WI38 (cell line): ENCODE data around the gene TMEM147.

Source experiments
- H3K4me3 ChIP-seq: 2 replicates; pipeline ENCODE4 v1.5.1; 2011; ENCODE audit warnings: low read depth, mild to moderate bottlenecking, control low read depth, low read length
- TF ChIP-seq, protein P1 (sequence below): IDR thresholded peaks from 2 replicates; pipeline ENCODE4 v1.5.1; 2012; ENCODE audit warnings: low read depth, mild to moderate bottlenecking, control low read depth, low read length

Gene TMEM147

DNA sequence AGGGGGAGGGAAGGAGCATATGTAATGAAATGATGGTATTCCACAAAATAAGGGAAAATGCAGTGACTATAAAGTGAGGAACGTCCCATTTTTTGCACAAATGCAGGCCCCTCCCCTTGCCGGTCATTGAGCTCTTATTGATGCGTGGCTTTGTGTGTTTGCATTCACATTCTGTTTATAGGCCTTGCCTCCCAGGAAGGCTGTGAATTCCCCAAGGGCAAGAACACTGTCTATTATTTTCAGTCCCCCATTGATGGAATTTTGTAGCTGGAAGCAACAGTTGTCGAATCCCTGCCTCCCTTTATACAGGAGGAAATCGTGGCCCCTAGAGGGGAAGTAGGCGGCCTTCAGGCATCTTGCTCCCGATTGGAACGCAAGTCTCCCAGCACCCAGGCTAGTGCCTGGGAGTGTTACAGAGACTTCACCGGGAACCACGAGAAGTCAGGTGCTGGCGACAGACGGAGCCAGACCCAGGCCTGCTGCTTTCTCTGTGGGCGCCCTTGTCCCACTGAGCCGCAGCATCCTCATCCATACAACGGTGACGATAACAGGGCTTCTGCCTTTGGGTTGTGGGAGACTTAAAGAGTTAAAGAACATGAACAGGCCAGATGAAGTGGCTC lies 24.2 kb upstream of the TMEM147 start:
- TF ChIP-seq, protein P1, sequence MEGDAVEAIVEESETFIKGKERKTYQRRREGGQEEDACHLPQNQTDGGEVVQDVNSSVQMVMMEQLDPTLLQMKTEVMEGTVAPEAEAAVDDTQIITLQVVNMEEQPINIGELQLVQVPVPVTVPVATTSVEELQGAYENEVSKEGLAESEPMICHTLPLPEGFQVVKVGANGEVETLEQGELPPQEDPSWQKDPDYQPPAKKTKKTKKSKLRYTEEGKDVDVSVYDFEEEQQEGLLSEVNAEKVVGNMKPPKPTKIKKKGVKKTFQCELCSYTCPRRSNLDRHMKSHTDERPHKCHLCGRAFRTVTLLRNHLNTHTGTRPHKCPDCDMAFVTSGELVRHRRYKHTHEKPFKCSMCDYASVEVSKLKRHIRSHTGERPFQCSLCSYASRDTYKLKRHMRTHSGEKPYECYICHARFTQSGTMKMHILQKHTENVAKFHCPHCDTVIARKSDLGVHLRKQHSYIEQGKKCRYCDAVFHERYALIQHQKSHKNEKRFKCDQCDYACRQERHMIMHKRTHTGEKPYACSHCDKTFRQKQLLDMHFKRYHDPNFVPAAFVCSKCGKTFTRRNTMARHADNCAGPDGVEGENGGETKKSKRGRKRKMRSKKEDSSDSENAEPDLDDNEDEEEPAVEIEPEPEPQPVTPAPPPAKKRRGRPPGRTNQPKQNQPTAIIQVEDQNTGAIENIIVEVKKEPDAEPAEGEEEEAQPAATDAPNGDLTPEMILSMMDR, result no peak

DNA sequence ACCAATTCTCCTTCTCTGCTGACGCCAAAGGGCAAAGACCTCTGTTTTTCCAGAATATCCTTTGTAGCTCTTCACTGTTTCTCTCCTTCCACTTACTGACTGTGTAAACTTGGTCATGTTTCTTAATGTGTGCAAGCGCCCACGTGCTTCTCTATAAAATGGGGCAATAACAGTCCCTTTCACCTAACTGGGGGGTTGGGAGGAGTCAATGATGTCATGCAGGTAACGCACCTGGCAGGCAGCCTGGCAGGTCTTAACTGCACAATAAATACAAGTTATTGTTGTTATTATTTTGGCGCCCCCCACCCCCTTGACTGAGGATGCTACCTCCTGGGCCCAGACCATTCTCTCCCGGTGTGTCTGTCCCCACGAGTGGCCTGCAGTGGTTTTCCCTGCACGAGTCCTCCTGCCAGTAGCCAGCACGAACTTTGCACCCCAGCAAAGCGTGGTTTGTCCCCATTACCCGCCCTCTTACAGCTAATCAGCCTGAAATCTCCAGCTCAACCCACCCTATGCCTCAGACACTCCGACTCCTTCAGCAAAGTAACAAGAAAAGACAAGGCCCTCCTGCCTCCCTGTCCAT lies 22.6 kb upstream of the TMEM147 start:
- H3K4me3 ChIP-seq, result no peak overlapping the region
- TF ChIP-seq, protein P1, result no peak

More for the DNA sequence above, 24.2 kb upstream of the TMEM147 start:
- H3K4me3 ChIP-seq, result no peak overlapping the region

DNA sequence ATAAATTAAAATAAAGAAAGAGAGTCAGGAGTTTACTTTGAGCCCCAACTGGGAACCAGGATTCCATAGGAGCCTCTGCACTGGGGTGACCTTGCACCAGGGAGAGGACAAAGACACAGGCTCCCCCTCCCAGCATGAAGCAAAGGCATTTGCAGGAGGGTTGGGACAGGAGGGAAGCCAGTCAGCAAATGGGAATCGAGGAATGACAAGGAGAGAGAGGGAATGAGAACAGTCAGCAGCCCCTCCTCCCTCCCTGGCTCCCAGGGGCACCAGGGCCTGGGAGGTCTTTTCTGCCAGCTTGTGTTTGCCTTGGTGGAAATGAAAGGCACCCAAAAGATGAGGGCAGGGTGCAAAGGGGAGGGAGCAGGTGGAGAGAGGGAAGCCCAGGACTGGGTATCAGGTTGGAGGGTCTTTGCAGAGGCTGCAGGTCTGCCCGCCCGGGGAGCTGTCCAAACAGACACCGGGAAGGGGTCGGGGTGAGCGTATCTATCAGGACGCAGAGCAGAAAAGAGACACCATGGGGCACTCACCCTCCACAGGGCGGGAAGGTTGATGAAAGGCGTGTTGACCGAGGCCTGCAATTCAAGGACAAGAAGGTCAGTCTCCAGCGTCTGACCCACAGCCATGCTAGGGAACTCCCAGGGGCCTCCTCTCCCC lies 21.1 kb upstream of the TMEM147 start:
- TF ChIP-seq, protein P1, result no peak
- H3K4me3 ChIP-seq, result no peak overlapping the region

DNA sequence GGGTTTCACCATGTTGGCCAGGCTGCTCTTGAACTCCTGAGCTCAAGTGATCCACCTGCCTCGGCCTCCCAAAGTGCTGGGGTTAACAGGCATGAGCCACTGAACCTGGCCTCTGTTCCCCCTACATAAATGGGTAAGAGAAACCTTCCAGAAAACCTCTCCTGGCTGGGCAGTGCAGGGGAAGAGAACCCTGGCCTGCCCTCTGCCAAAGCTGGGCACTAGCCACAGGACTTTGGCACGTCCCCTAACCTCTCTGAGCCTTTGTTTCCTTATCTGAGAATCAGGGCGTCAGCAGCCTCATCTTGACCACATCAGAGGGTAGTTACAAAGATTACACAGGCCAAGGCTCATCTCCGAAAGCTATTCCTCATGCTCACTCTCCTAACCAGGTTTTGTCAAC lies 19.6 kb upstream of the TMEM147 start:
- TF ChIP-seq, protein P1, result no peak
- no peak overlapping the region for H3K4me3 ChIP-seq

DNA sequence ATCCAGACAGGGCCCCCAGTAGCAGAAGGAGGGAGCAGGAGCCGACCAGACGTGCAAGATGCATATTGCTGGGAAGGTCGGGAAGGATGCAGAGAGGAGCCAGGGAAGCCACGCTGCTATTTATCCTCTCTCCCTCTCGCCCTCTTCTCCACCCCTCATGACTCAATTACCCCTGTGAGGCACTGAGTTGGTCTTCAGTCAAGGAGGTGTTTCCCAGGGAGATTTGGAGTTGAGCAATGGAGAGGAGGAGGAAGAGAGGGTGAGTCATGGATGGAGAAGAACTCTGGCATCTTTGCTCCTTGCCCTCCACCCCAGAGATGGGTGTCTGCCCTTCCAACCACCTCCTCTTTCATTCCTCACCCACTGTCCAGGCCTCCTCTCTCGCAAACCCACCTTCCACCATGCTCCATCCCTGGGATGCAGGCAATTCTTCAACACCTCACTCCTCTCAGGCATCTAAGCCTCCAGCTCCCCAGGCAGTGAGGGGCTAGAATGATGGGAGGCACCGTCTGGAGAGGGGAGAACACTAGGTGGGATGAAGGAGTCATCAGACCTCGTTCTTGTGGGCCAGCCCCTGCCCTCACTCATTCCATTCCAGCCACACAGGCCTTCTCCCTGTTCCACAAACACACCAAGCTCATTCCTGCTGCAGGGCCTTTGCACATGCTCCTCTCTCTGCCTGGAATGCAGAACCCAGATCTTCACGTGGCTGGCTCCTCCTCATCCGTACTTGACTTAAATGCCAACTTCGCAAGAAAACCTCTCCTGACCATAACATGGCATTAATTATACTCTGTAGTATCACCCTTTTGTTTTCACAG lies 17.0 kb upstream of the TMEM147 start, which contains the start of gene SBSN:
Gene SBSN, minus strand, starts transcription at position 94 of the 821 bp plus-strand sequence. Its CDS starts 30 bp downstream, at position 64.
- TF ChIP-seq, protein P1, result no peak
- H3K4me3 ChIP-seq, result no peak within 1 kb of the TSS

DNA sequence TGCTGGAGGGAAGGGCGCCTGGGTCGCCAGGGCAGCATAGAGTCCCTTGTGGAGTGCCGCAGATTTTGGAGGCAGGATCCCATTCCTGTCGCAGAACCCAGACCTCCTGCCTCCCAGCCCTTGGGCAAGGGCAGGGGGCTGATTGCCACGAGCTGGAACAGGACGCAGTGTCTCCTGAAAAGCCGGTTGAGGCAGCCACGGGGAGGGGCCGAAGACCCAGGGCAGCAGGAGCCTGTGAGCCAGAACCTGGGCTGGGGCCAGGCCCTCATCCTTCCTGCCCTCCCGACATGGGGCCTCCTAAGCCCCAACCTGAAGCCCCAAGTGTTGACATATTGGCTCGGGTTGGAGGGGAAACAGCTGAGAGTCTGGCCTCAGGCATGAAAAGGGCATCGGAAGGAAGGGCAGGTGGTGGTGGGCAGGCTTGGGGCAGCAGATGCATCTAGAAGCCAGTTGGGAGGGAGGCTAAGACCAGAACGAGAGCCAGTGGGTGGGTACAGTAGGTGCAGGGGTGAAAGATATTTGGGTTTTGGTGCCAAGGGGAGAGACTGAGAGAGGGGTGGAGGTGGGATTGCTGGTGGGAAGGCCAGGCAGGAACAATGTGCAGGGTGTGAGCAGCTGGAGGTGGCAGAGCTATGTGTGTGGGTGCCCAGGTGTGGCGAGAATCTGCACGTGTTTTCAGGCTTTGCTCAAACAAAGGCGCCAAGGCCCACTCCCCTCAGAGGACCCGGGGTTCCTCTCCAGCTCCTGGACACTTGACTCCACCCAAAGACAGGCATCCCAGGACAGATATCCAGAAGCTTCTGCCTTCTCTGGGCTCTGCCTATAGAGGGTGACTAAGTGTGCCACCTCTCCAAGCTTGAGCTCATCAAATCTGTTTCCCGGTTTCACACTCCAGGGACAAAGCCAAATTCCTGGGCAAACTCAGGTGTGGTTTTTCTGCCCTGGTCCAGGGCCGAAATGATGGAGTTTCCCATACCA lies 15.9 kb upstream of the TMEM147 start:
- TF ChIP-seq, protein P1, result no peak
- H3K4me3 ChIP-seq, result no peak overlapping the region
